Left renal cortex interstitium (tissue), 4 donors: ENCODE results near the gene CAST. TPM values are rescaled to one million over a fixed set of nuclear protein-coding genes. Genes with fewer than 3 reads are reported as not detected.

Experiments
- DNase-seq, 4 donors: peaks; one replicate each; pipeline ENCODE4 v3.0.0-alpha.2; 2013; ENCODE audit warnings: low read depth in 4 of 4, low spot score in 2 of 4, missing footprints in 1 of 4
- polyA plus RNA-seq, 4 donors: library from polyadenylated mRNA; unstranded; fragments of 120-200 nt; gene quantifications; one replicate each; pipeline ENCODE4 v1.2.1, GENCODE V29; 2013; ENCODE audit not compliant: insufficient read length in 4 of 4

Gene CAST
- polyA plus RNA-seq, 4 donors: 137 to 166 (median 145) TPM

DNA sequence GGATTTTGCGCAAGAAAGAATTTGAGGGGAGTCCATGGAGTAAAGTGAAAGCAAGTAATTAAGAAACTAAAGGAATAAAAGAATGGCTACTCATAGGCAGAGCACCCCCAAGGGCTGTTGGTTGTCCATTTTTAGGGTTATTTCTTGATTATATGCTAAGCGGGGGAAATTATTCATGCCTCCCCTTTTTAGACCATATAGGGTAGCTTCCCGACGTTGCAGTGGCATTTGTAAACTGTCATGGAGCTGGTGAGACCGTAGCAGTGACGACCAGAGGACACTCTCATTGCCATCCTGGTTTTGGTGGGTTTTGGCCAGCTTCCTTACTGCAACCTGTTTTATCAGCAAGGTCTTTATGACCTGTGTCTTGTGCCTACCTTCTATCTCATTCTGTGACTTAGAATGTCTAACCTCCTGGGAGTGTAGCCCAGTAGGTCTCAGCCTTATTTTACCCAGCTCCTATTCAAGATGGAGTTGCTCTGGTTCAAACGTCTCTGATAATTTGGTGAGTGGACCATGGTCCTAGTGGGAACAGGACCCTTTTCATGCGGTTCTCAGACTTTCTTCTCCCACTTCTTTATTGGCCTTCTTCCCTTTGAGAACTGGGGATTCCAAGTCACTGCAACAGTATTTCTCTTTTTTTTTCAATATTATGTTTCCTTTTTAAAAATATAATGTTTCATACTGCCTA is 146.8 kb downstream of the CAST start:
- DNase-seq: no peak

DNA sequence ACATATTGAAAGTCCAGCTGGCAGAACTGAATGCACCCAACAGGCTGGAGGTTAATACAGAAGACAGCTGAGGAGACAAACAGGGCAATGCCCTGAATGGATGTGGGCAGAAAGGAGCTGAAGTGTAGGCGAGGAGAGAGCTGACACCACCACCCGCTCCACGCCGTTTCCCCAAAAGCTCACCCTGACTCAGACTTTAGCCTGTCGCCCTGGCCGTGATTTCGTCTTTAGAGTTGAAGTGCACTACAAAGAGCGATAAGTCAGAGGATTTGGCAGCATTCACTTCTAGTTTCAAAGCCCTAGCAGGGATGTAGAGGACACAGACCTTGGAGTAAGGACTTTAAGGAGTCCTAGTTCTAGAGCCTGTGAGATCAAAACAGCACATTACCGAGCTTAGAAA is 147.7 kb downstream of the CAST start:
- DNase-seq: no peak

- no peak for DNase-seq
Measured at GRCh38 chr5:96812851-96813250, 150.7 kb downstream of the CAST start.

DNA sequence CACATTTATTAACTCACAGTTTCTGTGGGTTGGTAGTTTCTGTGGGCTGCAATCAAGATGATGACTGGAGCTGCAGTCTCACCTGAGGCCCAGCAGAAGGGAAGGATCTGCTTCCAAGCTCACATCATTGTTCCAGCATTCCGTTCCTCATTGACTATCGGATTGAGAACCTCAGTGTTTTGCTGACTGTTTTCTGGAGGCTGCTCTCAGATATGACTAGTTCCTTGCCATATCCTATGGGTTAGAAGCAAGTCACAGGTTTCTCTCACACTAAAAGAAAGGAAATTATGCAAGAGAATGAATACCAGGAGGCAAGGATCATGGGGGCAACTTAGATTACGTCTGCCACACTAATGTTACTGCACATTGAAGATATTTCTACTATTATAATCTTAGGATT is 151.9 kb downstream of the CAST start:
- DNase-seq: no peak

DNA sequence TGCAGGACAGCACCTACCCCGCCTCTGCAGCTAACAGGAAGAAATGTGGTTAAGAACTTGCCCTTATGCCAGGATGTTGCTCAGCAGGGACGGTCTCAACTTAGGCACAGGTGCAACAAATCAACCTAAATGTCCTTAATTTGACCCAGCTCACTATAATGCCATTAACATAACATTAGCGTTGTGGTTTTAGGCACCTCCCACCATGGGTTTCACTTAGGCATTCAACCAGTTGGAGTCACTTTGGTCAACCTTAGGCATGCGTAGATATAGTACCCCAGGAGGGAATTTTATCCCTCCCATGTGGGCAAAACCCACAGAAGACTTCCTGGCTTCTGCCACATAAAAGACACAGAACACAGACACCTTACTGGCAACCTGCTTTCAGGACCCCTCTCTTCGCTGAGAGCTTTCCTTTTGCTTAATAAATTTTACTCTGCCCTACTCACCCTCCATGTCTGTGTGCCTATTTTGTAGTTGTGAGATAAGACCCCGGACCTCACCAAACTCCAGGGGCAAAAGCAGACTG is 154.3 kb downstream of the CAST start:
- no peak for DNase-seq

GRCh38 chr5:96816991-96817390 is 154.8 kb downstream of the CAST start:
- no peak for DNase-seq

DNA sequence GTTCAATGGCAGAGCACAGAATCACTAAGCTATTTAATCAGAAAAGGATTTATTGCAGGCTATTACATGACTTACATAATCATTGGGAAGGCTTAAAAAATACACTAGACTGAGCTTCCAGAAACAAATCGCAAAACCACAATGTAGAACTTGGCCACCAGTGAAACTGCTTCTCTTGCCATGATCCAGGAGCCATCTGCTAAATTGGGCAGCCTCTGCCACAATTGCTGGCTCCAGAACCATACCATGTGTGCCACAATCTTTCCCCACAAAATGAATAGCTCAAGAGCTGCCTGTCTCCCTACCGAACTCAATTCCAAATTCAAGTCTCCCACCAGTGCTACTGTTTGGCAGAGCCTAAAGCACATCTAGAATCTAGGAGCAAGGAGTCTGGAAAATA is 155.3 kb downstream of the CAST start:
- DNase-seq: no peak

DNA sequence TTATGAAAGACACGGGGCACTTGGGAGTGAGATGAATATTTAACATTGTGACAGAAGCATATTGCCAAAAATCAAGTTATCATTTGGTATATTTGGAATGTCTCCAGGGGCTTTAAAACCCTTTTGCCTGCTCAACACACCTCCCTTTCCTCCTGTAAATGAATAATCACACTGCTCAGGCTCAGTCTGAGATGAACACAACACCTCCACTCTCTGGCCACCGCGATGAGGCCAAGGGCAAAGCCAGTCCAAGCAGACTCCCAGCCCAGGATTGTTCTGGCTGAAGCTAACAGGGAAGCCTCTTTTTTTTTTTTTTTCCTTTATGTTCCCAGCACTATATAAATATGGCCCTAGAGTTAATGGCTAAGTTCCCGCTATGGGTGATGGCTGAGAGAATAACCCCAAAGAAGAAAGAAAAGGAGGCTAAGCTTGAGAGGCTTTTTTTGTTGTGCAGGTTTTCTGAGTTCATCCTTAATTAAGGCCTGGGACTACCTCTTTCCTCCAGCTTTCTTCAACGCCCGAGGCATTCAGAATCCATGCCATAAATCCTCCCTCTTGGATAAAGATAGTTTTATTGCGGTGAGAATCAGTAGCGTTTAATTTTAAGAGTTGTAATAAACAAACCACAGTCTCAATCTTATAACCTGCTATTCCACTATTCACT is 156.1 kb downstream of the CAST start:
- no peak for DNase-seq

GRCh38 chr5:96819806-96820205 is 157.6 kb downstream of the CAST start:
- no peak for DNase-seq

- DNase-seq: no peak
Measured at GRCh38 chr5:96821260-96821916, 159.2 kb downstream of the CAST start.

GRCh38 chr5:96822686-96823459 is 160.7 kb downstream of the CAST start:
- DNase-seq: no peak

GRCh38 chr5:96823900-96824380 is 161.8 kb downstream of the CAST start:
- no peak for DNase-seq

Other genes starting within 250 kb of the CAST start
- gene PCSK1, start 229.1 kb upstream of the CAST start, polyA plus RNA-seq: under 1 TPM; 0.16 to 0.22 (median 0.18) TPM
- 10 to 100 TPM; 49.2 to 75.2 (median 55.9) TPM for gene ERAP1, start 145.6 kb downstream of the CAST start, polyA plus RNA-seq
- 10 to 100 TPM in 3 of 4 donors, 1 to 10 TPM in 1; 3.2 to 16.2 (median 11.6) TPM for gene ERAP2, start 214.1 kb downstream of the CAST start, polyA plus RNA-seq